ENCODE data around the gene COL25A1.

DNA sequence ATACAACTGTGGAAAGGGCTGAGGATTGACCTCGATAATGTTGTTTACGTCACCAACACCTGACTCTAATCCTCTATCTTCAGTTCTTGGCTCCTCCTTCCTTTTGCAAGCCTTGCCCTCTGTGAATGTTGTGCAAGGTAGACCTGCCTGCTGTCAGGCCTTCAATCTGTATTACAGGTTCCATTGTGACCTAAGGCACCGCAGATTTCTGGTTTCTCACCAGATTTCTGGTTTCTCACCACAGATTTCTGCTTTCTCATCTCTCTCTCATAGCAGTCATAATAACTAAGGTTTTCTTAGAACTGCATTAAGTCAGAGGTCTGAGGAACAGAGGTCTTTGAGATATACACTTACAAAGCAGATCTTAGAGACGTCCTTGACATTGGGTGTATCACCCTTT, 488.1 kb downstream of the COL25A1 start:
- TF ChIP-seq POLR2AphosphoS5 (IDR thresholded peaks at IDR 0.05; ENCODE audit: low read depth, low read length) (no peak), TAF1 (IDR thresholded peaks at IDR 0.05; ENCODE audit: borderline replicate concordance, low read depth, low read length) (no peak)

All from GM12892 (cell line).